Activated naive CD8-positive, alpha-beta T cell treated with anti-CD3 and anti-CD28 coated beads, Interleukin-2, amount 50 U/mL, for 24 hours (primary cell): ENCODE results near the gene VIL1.
A peak's percentile ranks its signal among the peaks of the same experiment; 100 is the strongest.

ENCODE experiments used
- ATAC-seq: fragments of 150-1000 bp; cut with Tn5 transposase; one replicate; pipeline ENCODE4 v1.10.0; 2021
- DNase-seq: peaks from one replicate; pipeline ENCODE4 v3.0.0; 2021
- H3K27ac Mint-ChIP-seq: one replicate; pipeline ENCODE4 v1.8.0; 2021; ENCODE audit warnings: mild to moderate bottlenecking, mixed read lengths
- H3K27me3 Mint-ChIP-seq: one replicate; pipeline ENCODE4 v1.8.0; 2021; ENCODE audit warnings: mixed read lengths
- H3K36me3 Mint-ChIP-seq: one replicate; pipeline ENCODE4 v1.8.0; 2021; ENCODE audit warnings: low read depth, mixed read lengths
- H3K4me1 Mint-ChIP-seq: one replicate; pipeline ENCODE4 v1.8.0; 2021; ENCODE audit warnings: mixed read lengths
- H3K4me3 Mint-ChIP-seq: one replicate; pipeline ENCODE4 v1.8.0; 2021; ENCODE audit warnings: mild to moderate bottlenecking, moderate library complexity, mixed read lengths
- H3K9me3 Mint-ChIP-seq: one replicate; pipeline ENCODE4 v1.8.0; 2021; ENCODE audit warnings: mixed read lengths

The VIL1 gene

DNA sequence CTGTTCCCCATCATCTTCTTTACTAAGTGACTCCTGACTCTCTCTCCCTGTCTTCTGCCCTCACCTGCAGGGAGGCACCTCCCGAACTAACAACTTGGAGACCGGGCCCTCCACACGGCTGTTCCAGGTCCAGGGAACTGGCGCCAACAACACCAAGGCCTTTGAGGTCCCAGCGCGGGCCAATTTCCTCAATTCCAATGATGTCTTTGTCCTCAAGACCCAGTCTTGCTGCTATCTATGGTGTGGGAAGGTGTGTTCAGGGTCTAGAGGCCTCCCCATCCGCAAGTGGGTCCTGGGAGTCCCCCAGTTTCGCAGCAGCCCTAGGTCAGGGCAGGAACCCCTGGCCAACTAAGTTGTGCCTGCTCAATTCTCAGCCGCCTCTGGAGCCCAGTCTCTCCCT, 15.5 kb downstream of the VIL1 start:
- no peaks in the 10 kb centered on the region for H3K9me3 Mint-ChIP-seq
- H3K27me3 Mint-ChIP-seq = peaks cover 2% of the 10 kb centered on the region
- no peak for DNase-seq
- H3K27ac Mint-ChIP-seq = no peak overlapping the region
- H3K4me3 Mint-ChIP-seq = no peak overlapping the region
- H3K36me3 Mint-ChIP-seq = no peaks in the 10 kb centered on the region
- no peaks in the 10 kb centered on the region for H3K4me1 Mint-ChIP-seq
- no peak for ATAC-seq

DNA sequence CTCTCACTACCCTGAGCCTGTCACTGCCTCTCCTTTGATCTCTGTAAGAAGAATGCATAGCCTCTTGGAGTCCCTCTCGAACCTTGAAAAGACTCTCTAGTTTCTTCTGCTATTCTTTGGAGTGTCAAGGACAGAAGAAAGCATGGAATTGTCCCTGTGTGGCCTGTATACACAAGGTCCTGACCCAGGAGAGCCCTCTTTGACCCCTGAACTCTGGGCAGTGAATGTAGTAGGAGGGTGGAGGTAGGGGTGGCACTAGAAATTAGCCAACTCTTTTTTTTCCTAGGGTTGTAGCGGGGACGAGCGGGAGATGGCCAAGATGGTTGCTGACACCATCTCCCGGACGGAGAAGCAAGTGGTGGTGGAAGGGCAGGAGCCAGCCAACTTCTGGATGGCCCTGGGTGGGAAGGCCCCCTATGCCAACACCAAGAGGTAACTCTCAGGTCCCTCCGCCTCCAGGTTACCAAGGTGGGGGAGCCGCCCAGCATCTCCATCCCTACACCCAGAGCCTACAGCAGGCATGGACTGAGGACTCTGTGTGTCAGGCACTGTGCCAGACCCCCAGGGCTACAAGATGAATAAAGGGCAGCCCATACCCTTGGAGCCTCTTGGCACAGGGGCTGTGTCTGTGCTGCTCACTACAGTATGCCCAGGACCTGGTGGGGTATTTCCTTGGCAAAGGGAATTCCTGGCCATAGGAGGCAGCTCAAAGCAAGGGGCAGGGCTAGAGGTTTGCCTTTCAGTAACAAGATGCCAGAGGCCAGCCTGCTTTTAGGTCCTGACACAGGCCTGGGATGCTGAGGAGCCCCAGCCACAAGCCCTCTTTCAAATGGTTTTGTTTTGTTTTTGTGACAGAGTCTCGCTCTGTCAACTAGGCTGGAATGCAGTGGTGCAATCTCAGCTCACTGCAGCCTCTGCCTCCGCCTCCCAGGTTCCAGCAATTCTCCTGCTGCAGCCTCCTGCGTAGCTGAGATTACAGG, 16.4 kb downstream of the VIL1 start:
- Mint-ChIP-seq H3K4me3 (no peak overlapping the region), H3K27me3 (peaks cover 2% of the 10 kb centered on the region), H3K4me1 (no peaks in the 10 kb centered on the region), H3K36me3 (no peaks in the 10 kb centered on the region), H3K9me3 (no peaks in the 10 kb centered on the region), H3K27ac (no peak overlapping the region)
- no peak for DNase-seq
- ATAC-seq = no peak

DNA sequence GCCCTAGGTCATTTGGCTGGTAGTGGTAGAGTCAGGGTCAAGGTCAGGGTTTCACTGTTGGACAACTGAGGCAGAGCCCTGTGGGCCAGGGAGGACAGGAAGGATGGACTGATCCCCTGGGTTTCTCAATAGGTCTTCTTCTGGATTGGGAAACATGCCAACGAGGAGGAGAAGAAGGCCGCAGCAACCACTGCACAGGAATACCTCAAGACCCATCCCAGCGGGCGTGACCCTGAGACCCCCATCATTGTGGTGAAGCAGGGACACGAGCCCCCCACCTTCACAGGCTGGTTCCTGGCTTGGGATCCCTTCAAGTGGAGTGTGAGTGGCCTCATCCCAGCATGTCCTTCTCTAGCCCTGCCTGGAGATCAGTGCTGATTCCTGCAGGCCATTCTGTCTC, 18.1 kb downstream of the VIL1 start:
- H3K9me3 Mint-ChIP-seq = no peaks in the 10 kb centered on the region
- ATAC-seq = no peak
- H3K4me1 Mint-ChIP-seq = no peaks in the 10 kb centered on the region
- no peak overlapping the region for H3K27ac Mint-ChIP-seq
- no peaks in the 10 kb centered on the region for H3K36me3 Mint-ChIP-seq
- DNase-seq = no peak
- H3K27me3 Mint-ChIP-seq = peaks cover 2% of the 10 kb centered on the region
- no peak overlapping the region for H3K4me3 Mint-ChIP-seq

GRCh38 chr2:218437969-218438368, 19.0 kb downstream of the VIL1 start:
- H3K27me3 Mint-ChIP-seq = no peaks in the 10 kb centered on the region
- no peak for ATAC-seq
- H3K4me1 Mint-ChIP-seq = no peaks in the 10 kb centered on the region
- H3K27ac Mint-ChIP-seq = no peak overlapping the region
- no peak overlapping the region for H3K4me3 Mint-ChIP-seq
- H3K9me3 Mint-ChIP-seq = no peaks in the 10 kb centered on the region
- no peak for DNase-seq
- no peaks in the 10 kb centered on the region for H3K36me3 Mint-ChIP-seq

DNA sequence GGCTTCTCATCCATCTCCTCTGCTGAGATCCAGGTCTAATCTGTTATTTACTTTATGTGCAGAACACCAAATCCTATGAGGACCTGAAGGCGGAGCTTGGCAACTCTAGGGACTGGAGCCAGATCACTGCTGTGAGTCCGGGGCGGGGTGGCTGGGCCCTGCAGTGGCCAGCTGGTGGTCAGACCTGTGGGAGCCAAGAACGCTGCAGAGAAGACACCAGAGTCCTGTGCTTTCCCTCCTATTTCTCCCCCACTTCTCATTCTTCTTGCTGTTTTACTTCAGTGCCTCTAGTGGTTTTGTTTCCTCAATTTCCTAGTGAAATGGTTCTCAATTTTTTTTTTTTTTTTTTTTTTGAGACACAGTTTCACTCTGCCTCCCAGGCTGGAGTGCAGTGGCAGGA, 19.7 kb downstream of the VIL1 start:
- H3K4me3 Mint-ChIP-seq = no peak overlapping the region
- H3K27me3 Mint-ChIP-seq = no peaks in the 10 kb centered on the region
- DNase-seq (no peak), ATAC-seq (no peak)
- H3K36me3 Mint-ChIP-seq = no peaks in the 10 kb centered on the region
- H3K9me3 Mint-ChIP-seq = no peaks in the 10 kb centered on the region
- H3K27ac Mint-ChIP-seq = no peak overlapping the region
- no peaks in the 10 kb centered on the region for H3K4me1 Mint-ChIP-seq

- H3K4me3 Mint-ChIP-seq = no peak overlapping the region
- no peaks in the 10 kb centered on the region for H3K4me1 Mint-ChIP-seq
- peaks cover 18% of the 10 kb centered on the region for H3K36me3 Mint-ChIP-seq
- no peak for DNase-seq
- H3K9me3 Mint-ChIP-seq = no peaks in the 10 kb centered on the region
- no peaks in the 10 kb centered on the region for H3K27me3 Mint-ChIP-seq
- no peak overlapping the region for H3K27ac Mint-ChIP-seq
- no peak for ATAC-seq
Observed at GRCh38 chr2:218444692-218445357, 25.9 kb downstream of the VIL1 start.

DNA sequence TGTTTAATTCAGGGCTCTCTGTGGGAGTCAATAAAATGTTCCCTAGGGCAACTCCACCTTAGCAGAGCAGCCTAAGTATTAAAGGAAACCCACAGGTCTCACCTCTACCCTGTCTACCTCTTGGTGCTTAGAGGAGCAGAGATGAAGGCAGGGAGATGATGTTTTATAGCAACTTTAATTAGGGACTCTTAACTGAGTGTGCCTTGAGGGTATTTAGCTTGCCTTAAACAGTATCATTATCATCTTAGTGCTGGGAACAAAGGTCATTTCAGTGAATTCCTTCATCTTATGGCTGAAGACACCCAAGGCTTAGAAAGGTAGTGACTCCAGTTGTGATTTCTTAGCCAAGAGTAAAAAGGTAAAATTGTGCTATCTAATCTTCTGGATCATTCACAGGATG, 26.7 kb downstream of the VIL1 start:
- DNase-seq (no peak), ATAC-seq (no peak)
- H3K9me3 Mint-ChIP-seq = no peaks in the 10 kb centered on the region
- H3K4me3 Mint-ChIP-seq = no peak overlapping the region
- no peaks in the 10 kb centered on the region for H3K4me1 Mint-ChIP-seq
- peaks cover 25% of the 10 kb centered on the region for H3K36me3 Mint-ChIP-seq
- no peaks in the 10 kb centered on the region for H3K27me3 Mint-ChIP-seq
- no peak overlapping the region for H3K27ac Mint-ChIP-seq

- peaks cover 26% of the 10 kb centered on the region for H3K36me3 Mint-ChIP-seq
- no peaks in the 10 kb centered on the region for H3K27me3 Mint-ChIP-seq
- H3K4me3 Mint-ChIP-seq = no peak overlapping the region
- H3K9me3 Mint-ChIP-seq = no peaks in the 10 kb centered on the region
- no peak overlapping the region for H3K27ac Mint-ChIP-seq
- ATAC-seq (no peak), DNase-seq (no peak)
- H3K4me1 Mint-ChIP-seq = no peaks in the 10 kb centered on the region
Observed at GRCh38 chr2:218446547-218446946, 27.6 kb downstream of the VIL1 start.

GRCh38 chr2:218447072-218447471, 28.1 kb downstream of the VIL1 start:
- Mint-ChIP-seq H3K27me3 (no peaks in the 10 kb centered on the region), H3K9me3 (no peaks in the 10 kb centered on the region), H3K27ac (no peak overlapping the region), H3K36me3 (peaks cover 26% of the 10 kb centered on the region), H3K4me3 (no peak overlapping the region), H3K4me1 (no peaks in the 10 kb centered on the region)
- no peak for ATAC-seq
- DNase-seq = no peak

GRCh38 chr2:218448934-218449333, 30.0 kb downstream of the VIL1 start:
- H3K36me3 Mint-ChIP-seq = peaks cover 38% of the 10 kb centered on the region
- H3K27ac Mint-ChIP-seq = no peak overlapping the region

GRCh38 chr2:218452079-218452478, 33.2 kb downstream of the VIL1 start:
- DNase-seq (no peak), ATAC-seq (no peak)
- Mint-ChIP-seq H3K4me1 (no peaks in the 10 kb centered on the region), H3K4me3 (no peak overlapping the region), H3K27me3 (no peaks in the 10 kb centered on the region), H3K36me3 (peaks cover 66% of the 10 kb centered on the region), H3K9me3 (peaks cover 9% of the 10 kb centered on the region), H3K27ac (no peak overlapping the region)

More at GRCh38 chr2:218448934-218449333, 30.0 kb downstream of the VIL1 start:
- no peaks in the 10 kb centered on the region for H3K27me3 Mint-ChIP-seq
- no peaks in the 10 kb centered on the region for H3K4me1 Mint-ChIP-seq
- ATAC-seq = no peak
- H3K4me3 Mint-ChIP-seq = no peak overlapping the region
- no peak for DNase-seq
- H3K9me3 Mint-ChIP-seq = no peaks in the 10 kb centered on the region

DNA sequence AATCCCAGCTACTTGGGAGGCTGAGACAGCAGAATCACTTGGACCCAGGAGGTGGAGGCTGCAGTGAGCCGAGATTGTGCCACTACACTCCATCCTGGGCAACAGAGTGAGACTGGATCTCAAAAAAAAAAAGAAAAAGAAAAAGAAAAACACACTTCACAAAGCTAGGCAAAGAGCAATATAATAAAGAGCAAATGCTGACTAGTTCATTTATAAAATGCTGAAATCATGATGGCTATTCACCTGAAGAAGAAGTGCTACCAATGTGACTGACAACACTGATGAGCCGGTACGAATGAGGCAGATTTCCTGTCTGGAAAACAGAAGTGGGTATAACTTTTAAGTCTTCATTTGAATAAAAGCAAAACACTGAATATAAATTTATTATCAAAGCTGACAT, 37.9 kb downstream of the VIL1 start:
- ATAC-seq = no peak
- peaks cover 59% of the 10 kb centered on the region for H3K36me3 Mint-ChIP-seq
- H3K9me3 Mint-ChIP-seq = peaks cover 9% of the 10 kb centered on the region

GRCh38 chr2:218458598-218458997, 39.7 kb downstream of the VIL1 start:
- Mint-ChIP-seq H3K4me3 (no peak overlapping the region), H3K27me3 (no peaks in the 10 kb centered on the region), H3K36me3 (peaks cover 59% of the 10 kb centered on the region), H3K9me3 (peaks cover 9% of the 10 kb centered on the region), H3K4me1 (no peaks in the 10 kb centered on the region), H3K27ac (no peak overlapping the region)
- DNase-seq (no peak), ATAC-seq (no peak)

More for the DNA sequence above, 37.9 kb downstream of the VIL1 start:
- Mint-ChIP-seq H3K27ac (no peak overlapping the region), H3K27me3 (no peaks in the 10 kb centered on the region), H3K4me3 (no peak overlapping the region), H3K4me1 (no peaks in the 10 kb centered on the region)
- DNase-seq = no peak

- Mint-ChIP-seq H3K27ac (no peak overlapping the region), H3K9me3 (no peaks in the 10 kb centered on the region), H3K4me3 (no peak overlapping the region), H3K36me3 (peaks cover 31% of the 10 kb centered on the region), H3K4me1 (peaks cover 9% of the 10 kb centered on the region), H3K27me3 (no peaks in the 10 kb centered on the region)
- ATAC-seq (no peak), DNase-seq (no peak)
Observed at GRCh38 chr2:218465987-218466633, 47.2 kb downstream of the VIL1 start.

GRCh38 chr2:218470448-218470847, 51.5 kb downstream of the VIL1 start:
- Mint-ChIP-seq H3K9me3 (no peaks in the 10 kb centered on the region), H3K4me1 (peaks cover 15% of the 10 kb centered on the region), H3K4me3 (no peak overlapping the region), H3K27me3 (no peaks in the 10 kb centered on the region), H3K27ac (peak overlapping the region; percentile 20), H3K36me3 (peaks cover 33% of the 10 kb centered on the region)
- ATAC-seq (no peak), DNase-seq (no peak)
